ENCODE data around the gene ZNF142.

Gene ZNF142

GRCh38 chr2:218671097-218671653 is 11.8 kb upstream of the ZNF142 start:
- ChIA-PET POLR2A (ENCODE audit: low non-redundant PET) (interaction anchor here (0.6 to 1.4 kb wide), 3 partner anchors 12 to 76 kb away, joined by 3 to 21 read pairs (median 3); partner anchors contain the start of genes BCS1L and ZNF142), CTCF (interaction anchor here (0.5 to 2.1 kb wide), 6 partner anchors 13 to 808 kb away, joined by 3 to 8 read pairs (median 5); no protein-coding TSS in a partner anchor)
- peak overlapping the region; percentile 85 for H3K27ac ChIP-seq
- TF ChIP-seq, protein P1, sequence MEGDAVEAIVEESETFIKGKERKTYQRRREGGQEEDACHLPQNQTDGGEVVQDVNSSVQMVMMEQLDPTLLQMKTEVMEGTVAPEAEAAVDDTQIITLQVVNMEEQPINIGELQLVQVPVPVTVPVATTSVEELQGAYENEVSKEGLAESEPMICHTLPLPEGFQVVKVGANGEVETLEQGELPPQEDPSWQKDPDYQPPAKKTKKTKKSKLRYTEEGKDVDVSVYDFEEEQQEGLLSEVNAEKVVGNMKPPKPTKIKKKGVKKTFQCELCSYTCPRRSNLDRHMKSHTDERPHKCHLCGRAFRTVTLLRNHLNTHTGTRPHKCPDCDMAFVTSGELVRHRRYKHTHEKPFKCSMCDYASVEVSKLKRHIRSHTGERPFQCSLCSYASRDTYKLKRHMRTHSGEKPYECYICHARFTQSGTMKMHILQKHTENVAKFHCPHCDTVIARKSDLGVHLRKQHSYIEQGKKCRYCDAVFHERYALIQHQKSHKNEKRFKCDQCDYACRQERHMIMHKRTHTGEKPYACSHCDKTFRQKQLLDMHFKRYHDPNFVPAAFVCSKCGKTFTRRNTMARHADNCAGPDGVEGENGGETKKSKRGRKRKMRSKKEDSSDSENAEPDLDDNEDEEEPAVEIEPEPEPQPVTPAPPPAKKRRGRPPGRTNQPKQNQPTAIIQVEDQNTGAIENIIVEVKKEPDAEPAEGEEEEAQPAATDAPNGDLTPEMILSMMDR (conservative IDR thresholded peaks at IDR 0.05; ENCODE audit: low read depth), result no peak
- DNase-seq (ENCODE audit: low spot score), result peak; percentile 44

DNA sequence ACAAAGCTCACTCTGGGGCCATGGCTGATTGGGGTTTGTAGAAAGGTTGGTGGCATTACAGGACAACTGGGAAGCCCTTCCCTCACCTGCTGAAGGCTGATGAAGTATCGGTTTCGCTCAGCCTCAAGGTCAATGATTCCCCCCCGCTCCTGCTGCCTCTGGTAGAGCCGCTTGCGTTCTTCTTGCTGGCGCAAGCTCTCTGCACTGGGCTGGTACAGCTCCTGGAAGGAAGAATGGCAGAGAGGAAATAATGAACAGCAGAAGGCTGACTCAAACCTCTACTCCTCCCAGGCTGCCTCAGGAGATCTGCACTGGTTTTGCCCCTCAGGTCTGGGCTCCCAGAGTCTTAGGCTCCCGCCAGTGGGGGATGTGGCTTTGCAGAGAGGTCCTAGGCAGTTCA is 5.2 kb upstream of the ZNF142 start:
- no peak for DNase-seq (ENCODE audit: low spot score)
- POLR2A ChIA-PET (ENCODE audit: low non-redundant PET), result no interaction called here
- H3K27ac ChIP-seq, result 0 out of 2 replicates have a peak overlapping the region, but pooled peaks have one; percentile 10
- TF ChIP-seq, protein P1 (conservative IDR thresholded peaks at IDR 0.05; ENCODE audit: low read depth), result no peak
- CTCF ChIA-PET, result no interaction called here

DNA sequence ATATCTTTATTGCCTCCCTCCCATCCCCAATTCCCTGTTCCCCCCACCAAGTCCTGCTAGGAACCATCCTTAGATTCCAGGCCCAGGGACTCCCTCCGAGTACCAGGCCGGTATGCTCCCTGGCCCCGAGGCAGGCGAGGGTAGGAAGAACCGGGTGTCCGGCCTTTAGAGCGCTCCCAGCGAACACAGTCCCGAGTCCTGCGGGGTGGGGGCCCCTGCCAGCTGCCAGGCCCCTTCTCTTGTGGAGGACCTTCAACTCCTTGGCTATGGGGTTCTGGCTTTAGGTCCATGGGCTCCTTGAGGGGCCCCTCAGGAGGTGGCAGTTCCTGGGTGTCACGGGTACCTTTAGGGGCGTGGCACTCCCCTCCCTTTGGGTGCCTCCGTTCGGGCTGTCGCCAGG is 4.5 kb upstream of the ZNF142 start:
- DNase-seq (ENCODE audit: low spot score), result no peak
- TF ChIP-seq, protein P1 (conservative IDR thresholded peaks at IDR 0.05; ENCODE audit: low read depth), result no peak
- CTCF ChIA-PET, result no interaction called here
- POLR2A ChIA-PET (ENCODE audit: low non-redundant PET), result no interaction called here
- H3K27ac ChIP-seq, result peak overlapping the region; percentile 10

GRCh38 chr2:218662827-218663226 is 3.4 kb upstream of the ZNF142 start:
- peak overlapping the region; percentile 17 for H3K27ac ChIP-seq
- no peak for DNase-seq (ENCODE audit: low spot score)
- TF ChIP-seq, protein P1 (conservative IDR thresholded peaks at IDR 0.05; ENCODE audit: low read depth), result no peak
- ChIA-PET CTCF (no interaction called here), POLR2A (ENCODE audit: low non-redundant PET) (no interaction called here)

- CTCF ChIA-PET, result no interaction called here
- POLR2A ChIA-PET (ENCODE audit: low non-redundant PET), result no interaction called here
- H3K27ac ChIP-seq, result peak overlapping the region; percentile 17
- TF ChIP-seq, protein P1 (conservative IDR thresholded peaks at IDR 0.05; ENCODE audit: low read depth), result no peak
- DNase-seq (ENCODE audit: low spot score), result no peak
Measured at GRCh38 chr2:218662377-218662776, 3.0 kb upstream of the ZNF142 start.

GRCh38 chr2:218659988-218660358 is 550 bp upstream of the ZNF142 start:
- no peak for DNase-seq (ENCODE audit: low spot score)
- ChIA-PET CTCF (interaction anchor here (1.1 to 2.6 kb wide), 4 partner anchors 27 to 217 kb away, joined by 4 to 12 read pairs (median 5); partner anchors contain the start of gene TTLL4), POLR2A (ENCODE audit: low non-redundant PET) (interaction anchor here (0.6 to 1.1 kb wide), 7 partner anchors 8 to 444 kb away, joined by 3 to 21 read pairs (median 5); partner anchors contain the start of genes RNF25 and STK36)
- TF ChIP-seq, protein P1 (conservative IDR thresholded peaks at IDR 0.05; ENCODE audit: low read depth), result no peak
- H3K27ac ChIP-seq, result peak overlapping the region; percentile 84

All from RWPE1 (cell line).